ENCODE data around the gene UBE4A.

The UBE4A gene

GRCh38 chr11:118374729-118375128 is 15.3 kb downstream of the UBE4A start:
- Histone ChIP-seq H3K27me3 (replicated peaks; ENCODE audit: insufficient read depth, low read length) (no peaks in the 10 kb centered on the region), H3K4me3 (ENCODE audit: low read length) (no peak overlapping the region)

GRCh38 chr11:118375978-118376377 is 16.6 kb downstream of the UBE4A start:
- no peaks in the 10 kb centered on the region for H3K9me2 ChIP-seq (replicated peaks; ENCODE audit: insufficient read depth, low read length)
- H3K36me3 ChIP-seq (replicated peaks; ENCODE audit: insufficient read depth, low read length): peaks cover 9% of the 10 kb centered on the region; the same call in 1 of the 2 replicates
- no peaks in the 10 kb centered on the region for H3K27me3 ChIP-seq (replicated peaks; ENCODE audit: insufficient read depth, low read length)
- no peak overlapping the region for H3K9ac ChIP-seq (ENCODE audit: low read length)
- no peak overlapping the region for H3K27ac ChIP-seq (ENCODE audit: low read length)
- no peak for TF ChIP-seq CTCF (IDR thresholded peaks at IDR 0.05; ENCODE audit: low read length)
- TF ChIP-seq EZH2 (optimal IDR thresholded peaks at IDR 0.05; ENCODE audit: low read depth, low read length): no peak
- TF ChIP-seq EZH2phosphoT487 (IDR thresholded peaks at IDR 0.05; ENCODE audit: low read length): no peak
- no peaks in the 10 kb centered on the region for H3K79me2 ChIP-seq (ENCODE audit: low read length)
- H4K20me1 ChIP-seq (ENCODE audit: insufficient read depth, low read length): no peaks in the 10 kb centered on the region
- no peaks in the 10 kb centered on the region for H3K9me3 ChIP-seq (replicated peaks; ENCODE audit: insufficient read depth, low read length)
- no peaks in the 10 kb centered on the region for H3F3A ChIP-seq (ENCODE audit: insufficient read depth, low read length)
- no peak overlapping the region for H2AFZ ChIP-seq (ENCODE audit: low read length)
- H3K4me2 ChIP-seq (ENCODE audit: low read depth, low read length): no peak overlapping the region
- H3K4me1 ChIP-seq (ENCODE audit: low read length): no peaks in the 10 kb centered on the region
- no peak overlapping the region for H3K4me3 ChIP-seq (ENCODE audit: low read length)
- no peak for DNase-seq

More at GRCh38 chr11:118374729-118375128, 15.3 kb downstream of the UBE4A start:
- no peaks in the 10 kb centered on the region for H3K4me1 ChIP-seq (ENCODE audit: low read length)
- no peaks in the 10 kb centered on the region for H3F3A ChIP-seq (ENCODE audit: insufficient read depth, low read length)
- no peaks in the 10 kb centered on the region for H3K9me3 ChIP-seq (replicated peaks; ENCODE audit: insufficient read depth, low read length)
- TF ChIP-seq EZH2 (optimal IDR thresholded peaks at IDR 0.05; ENCODE audit: low read depth, low read length) (no peak), EZH2phosphoT487 (IDR thresholded peaks at IDR 0.05; ENCODE audit: low read length) (no peak), CTCF (IDR thresholded peaks at IDR 0.05; ENCODE audit: low read length) (no peak)
- no peak for DNase-seq
- peaks cover 9% of the 10 kb centered on the region; the same call in 1 of the 2 replicates for H3K36me3 ChIP-seq (replicated peaks; ENCODE audit: insufficient read depth, low read length)
- H2AFZ ChIP-seq (ENCODE audit: low read length): no peak overlapping the region
- H3K9ac ChIP-seq (ENCODE audit: low read length): no peak overlapping the region
- H3K4me2 ChIP-seq (ENCODE audit: low read depth, low read length): no peak overlapping the region
- no peaks in the 10 kb centered on the region for H3K9me2 ChIP-seq (replicated peaks; ENCODE audit: insufficient read depth, low read length)
- no peak overlapping the region for H3K27ac ChIP-seq (ENCODE audit: low read length)
- H4K20me1 ChIP-seq (ENCODE audit: insufficient read depth, low read length): no peaks in the 10 kb centered on the region
- no peaks in the 10 kb centered on the region for H3K79me2 ChIP-seq (ENCODE audit: low read length)

GRCh38 chr11:118379497-118379896 is 20.1 kb downstream of the UBE4A start:
- H3K9me2 ChIP-seq (replicated peaks; ENCODE audit: insufficient read depth, low read length): no peaks in the 10 kb centered on the region
- TF ChIP-seq CTCF (IDR thresholded peaks at IDR 0.05; ENCODE audit: low read length) (no peak), EZH2phosphoT487 (IDR thresholded peaks at IDR 0.05; ENCODE audit: low read length) (no peak), EZH2 (optimal IDR thresholded peaks at IDR 0.05; ENCODE audit: low read depth, low read length) (no peak)
- no peak overlapping the region for H2AFZ ChIP-seq (ENCODE audit: low read length)
- H3K4me2 ChIP-seq (ENCODE audit: low read depth, low read length): no peak overlapping the region
- H4K20me1 ChIP-seq (ENCODE audit: insufficient read depth, low read length): no peaks in the 10 kb centered on the region
- no peaks in the 10 kb centered on the region for H3K4me1 ChIP-seq (ENCODE audit: low read length)
- no peak overlapping the region for H3K4me3 ChIP-seq (ENCODE audit: low read length)
- H3K36me3 ChIP-seq (replicated peaks; ENCODE audit: insufficient read depth, low read length): peaks cover 5% of the 10 kb centered on the region; the same call in 1 of the 2 replicates
- no peaks in the 10 kb centered on the region for H3K79me2 ChIP-seq (ENCODE audit: low read length)
- H3K9ac ChIP-seq (ENCODE audit: low read length): no peak overlapping the region
- no peaks in the 10 kb centered on the region for H3F3A ChIP-seq (ENCODE audit: insufficient read depth, low read length)
- DNase-seq: no peak
- H3K27me3 ChIP-seq (replicated peaks; ENCODE audit: insufficient read depth, low read length): no peaks in the 10 kb centered on the region
- no peaks in the 10 kb centered on the region for H3K9me3 ChIP-seq (replicated peaks; ENCODE audit: insufficient read depth, low read length)
- no peak overlapping the region for H3K27ac ChIP-seq (ENCODE audit: low read length)

Measured in MM.1S (cell line).